Stimulated activated CD8-positive, alpha-beta memory T cell treated with anti-CD3 and anti-CD28 coated beads, Interleukin-15, amount 100 ng/mL, for 1 hour (primary cell): ENCODE data around the gene PRAMEF15.
"Not testable (repeated sequence)": the region's sequence is repeated elsewhere in the genome, so short reads cannot be mapped to it uniquely, and the experiment has no call there.

ENCODE experiments used
- DNase-seq: peaks from one replicate; pipeline ENCODE4 v3.0.0-alpha.2; 2020; ENCODE audit warnings: low read depth

PRAMEF15 gene

GRCh38 chr1:13315281-13315680, at the start of gene PRAMEF15:
TSS of gene PRAMEF15 (plus strand) at chr1:13315581. CDS start at chr1:13318408, 2,827 bp downstream.
- not testable (repeated sequence) for DNase-seq

- not testable (repeated sequence) for DNase-seq
These were observed 38.4 kb upstream of the PRAMEF15 start for GRCh38 chr1:13277016-13277415.

- DNase-seq, result not testable (repeated sequence)
These were observed 35.8 kb upstream of the PRAMEF15 start for GRCh38 chr1:13279617-13280016.

GRCh38 chr1:13285037-13285436, 30.3 kb upstream of the PRAMEF15 start, which contains the start of gene PRAMEF8:
TSS of gene PRAMEF8 (minus strand) at chr1:13285137. CDS start at chr1:13284091, 1,046 bp downstream.
- DNase-seq, result not testable (repeated sequence)

- DNase-seq, result not testable (repeated sequence)
These were observed 26.4 kb upstream of the PRAMEF15 start for GRCh38 chr1:13289030-13289429.

- not testable (repeated sequence) for DNase-seq
These were observed 18.0 kb upstream of the PRAMEF15 start for GRCh38 chr1:13297216-13297931.

- not testable (repeated sequence) for DNase-seq
These were observed 16.7 kb upstream of the PRAMEF15 start for GRCh38 chr1:13298699-13299098.

- DNase-seq, result not testable (repeated sequence)
These were observed 13.2 kb upstream of the PRAMEF15 start for GRCh38 chr1:13302197-13302596.

- not testable (repeated sequence) for DNase-seq
These were observed 12.1 kb upstream of the PRAMEF15 start, which contains the start of gene PRAMEF33 for GRCh38 chr1:13303239-13303638. TSS of gene PRAMEF33 (plus strand) at chr1:13303539. CDS start at chr1:13305955, 2,416 bp downstream.

- DNase-seq, result not testable (repeated sequence)
These were observed 27.1 kb downstream of the PRAMEF15 start for GRCh38 chr1:13342496-13342895.

- DNase-seq, result not testable (repeated sequence)
These were observed 31.7 kb downstream of the PRAMEF15 start, which contains the start of gene PRAMEF14 for GRCh38 chr1:13347034-13347433. TSS of gene PRAMEF14 (minus strand) at chr1:13347134. CDS start at chr1:13345314, 1,820 bp downstream.

- not testable (repeated sequence) for DNase-seq
These were observed 38.1 kb downstream of the PRAMEF15 start for GRCh38 chr1:13353476-13353875.

GRCh38 chr1:13354475-13354874, 39.1 kb downstream of the PRAMEF15 start:
- not testable (repeated sequence) for DNase-seq

GRCh38 chr1:13356774-13357173, 41.4 kb downstream of the PRAMEF15 start:
- DNase-seq, result not testable (repeated sequence)

GRCh38 chr1:13362364-13362763, 47.0 kb downstream of the PRAMEF15 start:
- not testable (repeated sequence) for DNase-seq

- not testable (repeated sequence) for DNase-seq
These were observed 49.5 kb downstream of the PRAMEF15 start for GRCh38 chr1:13364928-13365327.

- DNase-seq, result not testable (repeated sequence)
These were observed 51.2 kb downstream of the PRAMEF15 start for GRCh38 chr1:13366536-13366935.

- DNase-seq, result not testable (repeated sequence)
These were observed 53.2 kb downstream of the PRAMEF15 start for GRCh38 chr1:13368544-13368943.
